ENCODE results near the gene PTPMT1.

DNA sequence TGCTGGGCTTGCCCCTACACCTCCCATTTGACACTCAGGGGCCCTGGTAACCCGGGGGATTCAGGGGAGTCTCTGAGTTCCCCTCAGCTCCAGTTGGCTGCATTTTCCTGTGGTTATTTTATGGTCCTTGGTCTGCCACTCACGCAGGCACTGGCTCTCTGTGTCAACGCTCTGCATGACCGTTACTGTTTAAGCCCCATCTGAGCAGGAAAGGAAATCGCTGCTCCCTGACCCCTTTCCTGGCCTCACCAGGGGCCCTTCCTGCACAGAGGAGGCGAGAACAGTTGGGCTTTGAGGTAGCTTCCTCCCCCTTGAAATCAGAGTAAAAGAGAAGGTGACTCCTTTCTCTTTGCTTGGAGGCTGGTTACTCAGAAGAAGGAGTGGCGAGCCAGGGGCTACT, 26.4 kb downstream of the PTPMT1 start:
- TF ChIP-seq, protein P1, sequence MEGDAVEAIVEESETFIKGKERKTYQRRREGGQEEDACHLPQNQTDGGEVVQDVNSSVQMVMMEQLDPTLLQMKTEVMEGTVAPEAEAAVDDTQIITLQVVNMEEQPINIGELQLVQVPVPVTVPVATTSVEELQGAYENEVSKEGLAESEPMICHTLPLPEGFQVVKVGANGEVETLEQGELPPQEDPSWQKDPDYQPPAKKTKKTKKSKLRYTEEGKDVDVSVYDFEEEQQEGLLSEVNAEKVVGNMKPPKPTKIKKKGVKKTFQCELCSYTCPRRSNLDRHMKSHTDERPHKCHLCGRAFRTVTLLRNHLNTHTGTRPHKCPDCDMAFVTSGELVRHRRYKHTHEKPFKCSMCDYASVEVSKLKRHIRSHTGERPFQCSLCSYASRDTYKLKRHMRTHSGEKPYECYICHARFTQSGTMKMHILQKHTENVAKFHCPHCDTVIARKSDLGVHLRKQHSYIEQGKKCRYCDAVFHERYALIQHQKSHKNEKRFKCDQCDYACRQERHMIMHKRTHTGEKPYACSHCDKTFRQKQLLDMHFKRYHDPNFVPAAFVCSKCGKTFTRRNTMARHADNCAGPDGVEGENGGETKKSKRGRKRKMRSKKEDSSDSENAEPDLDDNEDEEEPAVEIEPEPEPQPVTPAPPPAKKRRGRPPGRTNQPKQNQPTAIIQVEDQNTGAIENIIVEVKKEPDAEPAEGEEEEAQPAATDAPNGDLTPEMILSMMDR (IDR thresholded peaks at IDR 0.05), result no peak
- TF ChIP-seq POLR2A (IDR thresholded peaks at IDR 0.05) (no peak), EP300 (IDR thresholded peaks at IDR 0.05) (no peak)
